Fibroblast of upper back skin (primary cell): ENCODE measurements around the gene ECE1.
"Not testable (repeated sequence)": the region's sequence is repeated elsewhere in the genome, so short reads cannot be mapped to it uniquely, and the experiment has no call there.

Source experiments
- DNase-seq: peaks from one replicate; pipeline ENCODE4 v3.0.0-alpha.2; 2013

Gene ECE1

GRCh38 chr1:21175324-21175669 lies 115.0 kb downstream of the ECE1 start:
- no peak for DNase-seq

GRCh38 chr1:21174654-21175323 lies 115.5 kb downstream of the ECE1 start:
- peak; percentile 72 for DNase-seq

- DNase-seq: no peak
Observed at GRCh38 chr1:21174230-21174629, 116.0 kb downstream of the ECE1 start.

GRCh38 chr1:21173096-21173495 lies 117.2 kb downstream of the ECE1 start:
- DNase-seq: not testable (repeated sequence)

- DNase-seq: peak; percentile 73
Observed at GRCh38 chr1:21170837-21171236, 119.4 kb downstream of the ECE1 start.

- no peak for DNase-seq
Observed at GRCh38 chr1:21168444-21168843, 121.8 kb downstream of the ECE1 start.
